HG02610 (cell line): ENCODE measurements around the gene IFNA13.
A peak's percentile ranks its signal among the peaks of the same experiment; 100 is the strongest.

Experiments
- ATAC-seq: cut with Tn5 transposase; IDR thresholded peaks from one replicate; pipeline ENCODE4 v1.9.1; 2021; ENCODE audit warnings: mild to moderate bottlenecking, moderate library complexity; ENCODE audit not compliant: unreplicated experiment

IFNA13 gene

GRCh38 chr9:21362287-21362686 lies 5.6 kb downstream of the IFNA13 start:
- no peak for ATAC-seq

DNA sequence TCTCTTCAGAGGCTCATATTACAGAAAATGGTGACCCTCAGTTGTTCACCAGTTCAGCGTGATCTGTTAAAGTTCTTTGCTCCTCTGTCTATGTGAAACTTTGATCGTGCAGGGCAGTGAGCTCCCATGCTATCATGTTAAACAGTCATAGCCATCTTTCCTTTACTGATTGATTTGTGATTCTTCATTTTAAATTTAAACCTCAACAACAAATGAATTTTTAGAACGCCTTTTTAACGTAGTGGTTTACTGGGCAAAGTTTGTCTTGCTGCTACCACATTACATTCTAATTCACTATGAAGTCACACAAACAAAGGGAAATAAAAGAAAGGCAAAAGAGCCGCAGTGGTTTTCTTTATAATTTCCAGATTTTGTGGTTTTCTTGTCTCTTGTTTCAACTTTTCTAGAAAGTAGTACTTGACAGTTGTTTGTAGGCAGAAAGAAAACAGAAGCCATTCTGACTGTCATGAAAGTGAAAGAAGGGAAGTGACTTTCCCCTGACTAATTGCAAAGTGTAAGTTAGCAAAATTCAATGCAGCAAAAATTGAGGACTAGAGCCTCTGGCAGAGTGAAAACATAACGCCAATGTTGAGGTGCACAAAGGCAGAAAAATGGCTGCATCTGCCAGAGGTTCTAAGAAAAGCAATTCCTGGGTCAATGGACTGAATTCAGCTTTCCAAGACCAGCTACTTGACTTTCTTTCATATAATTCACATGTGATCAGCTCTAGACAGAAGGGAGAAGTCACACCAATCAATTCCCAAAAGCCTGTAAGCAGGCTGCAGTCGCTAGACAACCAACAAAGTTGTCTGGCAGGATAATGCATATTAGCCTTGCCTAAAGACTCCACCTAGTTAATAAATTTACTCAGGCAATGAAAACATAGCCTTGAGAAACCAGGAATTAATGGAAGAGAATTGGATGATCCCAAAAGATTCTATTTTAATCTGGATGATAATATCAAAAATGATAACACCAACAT lies 10.1 kb downstream of the IFNA13 start:
- ATAC-seq = peak; percentile 95

- no peak for ATAC-seq
These were observed 17.1 kb downstream of the IFNA13 start, which contains the start of gene IFNA6 for GRCh38 chr9:21350787-21351186. Gene IFNA6, minus strand, starts transcription at chr9:21350887. Its CDS starts 0 bp downstream, at chr9:21350887.

GRCh38 chr9:21348430-21348970 lies 19.4 kb downstream of the IFNA13 start:
- ATAC-seq = no peak

- ATAC-seq = no peak
These were observed 27.1 kb downstream of the IFNA13 start for GRCh38 chr9:21340735-21341134.

DNA sequence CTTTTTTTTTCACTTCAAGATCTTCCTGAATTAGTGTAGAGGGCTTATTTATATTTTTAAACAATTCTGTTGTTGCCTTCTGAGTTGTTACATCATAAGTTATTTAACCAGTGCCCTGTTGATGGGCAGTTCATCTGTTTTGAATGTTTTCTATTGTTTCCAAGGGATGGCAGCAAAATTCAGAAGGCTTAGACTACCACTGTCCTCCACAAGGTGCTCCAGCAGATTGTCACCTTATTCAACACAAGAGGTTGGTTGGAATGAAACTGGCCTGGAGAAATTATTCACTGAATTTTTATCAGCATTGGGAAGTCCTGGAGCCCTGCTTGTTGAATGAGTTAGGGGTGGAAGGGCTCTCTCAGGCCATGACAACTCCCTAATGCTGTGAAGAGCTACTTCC lies 31.4 kb downstream of the IFNA13 start:
- no peak for ATAC-seq

- peak; percentile 91 for ATAC-seq
These were observed 32.9 kb downstream of the IFNA13 start, which contains the start of gene KLHL9 for GRCh38 chr9:21334701-21335632. Gene KLHL9, minus strand, starts transcription at chr9:21335404. Its CDS starts 545 bp downstream, at chr9:21334859.

- ATAC-seq = no peak
These were observed 34.6 kb downstream of the IFNA13 start for GRCh38 chr9:21333226-21333625.

DNA sequence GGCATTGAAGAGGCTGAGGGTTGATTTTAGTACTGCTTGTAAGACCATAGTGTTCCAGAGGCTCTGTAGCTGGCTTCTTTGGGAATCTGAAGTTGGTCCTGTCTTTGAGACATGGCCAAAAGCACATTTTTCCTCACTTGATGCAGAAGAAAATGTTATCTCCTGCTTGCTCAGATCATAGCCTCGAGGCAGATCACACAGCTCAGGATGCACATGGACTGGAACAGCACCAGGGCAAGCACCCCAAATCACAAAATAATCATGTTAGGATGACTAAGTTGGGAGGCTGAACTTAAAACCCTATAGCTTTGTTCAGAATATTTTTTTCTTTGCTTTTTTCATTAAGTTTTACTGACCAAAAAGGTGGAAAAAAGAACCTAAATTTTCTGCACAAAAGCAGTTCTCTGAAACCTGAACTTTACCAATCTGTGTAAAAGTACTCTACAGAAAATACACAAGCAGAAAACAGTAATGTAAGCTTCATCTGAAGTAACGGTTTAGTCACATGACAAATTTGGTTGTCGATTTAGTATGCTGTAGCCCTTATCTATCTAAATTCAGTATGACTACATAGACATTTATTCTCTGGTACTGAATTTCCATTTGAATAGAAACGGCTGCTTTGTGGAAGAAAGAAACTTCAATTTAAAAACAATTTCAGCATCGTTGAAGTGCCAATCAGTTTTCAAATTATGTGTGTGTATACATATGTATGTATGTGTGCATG lies 36.0 kb downstream of the IFNA13 start:
- no peak for ATAC-seq

DNA sequence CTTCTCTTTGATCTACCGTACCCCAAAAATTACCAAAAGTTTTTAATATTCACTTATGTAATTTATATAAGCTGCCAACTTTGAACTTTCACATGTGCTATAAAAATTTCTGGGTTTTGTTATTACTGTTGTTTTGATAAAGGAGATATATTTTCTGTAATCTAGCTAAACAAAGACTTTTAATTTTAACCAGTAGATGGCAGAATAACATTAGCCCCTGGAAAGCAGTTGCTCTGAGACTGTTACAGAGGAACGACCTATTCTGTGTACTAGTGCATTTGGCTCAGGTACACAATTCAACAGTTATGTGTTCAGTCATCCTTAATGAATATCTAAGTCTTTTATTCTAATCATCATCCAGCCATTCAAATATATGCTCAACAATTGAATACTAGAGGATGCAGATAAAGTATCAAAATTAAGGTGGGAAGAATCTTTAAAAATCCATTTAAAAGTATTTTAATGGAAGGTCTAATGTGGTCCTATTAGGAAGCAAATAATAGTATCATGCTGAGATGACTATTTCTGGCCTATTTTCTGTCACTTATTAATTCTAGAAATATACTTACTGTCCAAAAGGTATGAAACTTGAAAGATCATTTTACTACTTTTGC lies 41.2 kb downstream of the IFNA13 start:
- peak; percentile 71 for ATAC-seq

GRCh38 chr9:21324047-21324446 lies 43.8 kb downstream of the IFNA13 start:
- ATAC-seq = no peak

- ATAC-seq = no peak
These were observed 44.9 kb downstream of the IFNA13 start for GRCh38 chr9:21322911-21323461.

GRCh38 chr9:21320465-21320864 lies 47.4 kb downstream of the IFNA13 start:
- no peak for ATAC-seq

DNA sequence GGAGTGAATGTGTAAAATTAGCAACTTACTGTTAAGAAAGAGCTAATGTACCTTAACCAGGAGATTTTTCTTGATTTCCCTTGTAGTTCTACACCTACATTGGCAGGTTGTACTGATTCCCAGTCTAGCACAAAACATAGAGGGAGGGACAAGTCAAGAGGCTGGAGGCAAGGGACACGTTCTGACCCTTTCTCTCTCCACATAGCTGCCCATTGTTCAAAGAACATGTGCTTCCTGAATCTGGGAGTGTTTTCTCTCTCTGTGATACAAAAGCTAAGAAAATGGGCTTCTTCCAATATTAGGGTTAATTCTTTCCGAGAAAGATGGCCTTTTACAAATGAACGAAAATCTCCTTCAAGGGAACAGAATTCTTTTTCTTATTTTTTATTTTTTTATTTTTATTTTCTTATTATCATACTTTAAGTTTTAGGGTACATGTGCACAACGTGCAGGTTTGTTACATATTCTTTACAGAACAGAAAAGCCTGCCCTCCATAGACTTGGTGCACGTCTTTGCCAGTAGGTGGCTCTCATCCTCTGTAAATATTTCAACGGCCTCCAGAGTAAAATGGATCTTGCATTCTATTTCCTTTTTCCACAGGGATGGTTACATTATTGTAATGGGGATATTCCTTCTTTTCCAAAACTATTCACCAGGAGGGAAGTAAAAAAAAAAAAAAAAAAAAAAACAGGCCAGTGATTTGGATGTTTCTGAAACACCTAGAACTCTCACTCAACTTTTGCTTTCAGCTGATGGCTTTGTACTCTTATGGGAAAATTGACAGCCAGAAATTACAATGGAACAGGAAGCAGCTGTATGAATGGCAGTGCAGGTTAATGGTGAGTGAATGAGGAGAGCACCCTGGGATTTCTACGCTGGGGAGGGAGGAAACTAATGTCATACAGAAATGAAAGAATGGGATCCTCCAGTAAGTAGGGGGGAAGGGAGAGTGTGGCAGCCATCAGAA lies 49.6 kb downstream of the IFNA13 start:
- ATAC-seq = peak; percentile 78
